Posterior cingulate gyrus (tissue), 11 donors: ENCODE results near the gene PLEKHB2.
"Not testable (repeated sequence)": the region's sequence is repeated elsewhere in the genome, so short reads cannot be mapped to it uniquely, and the experiment has no call there.

Source experiments
- DNase-seq, 10 donors: peaks; one replicate each; pipeline versions ENCODE4 v3.0.0 to v3.0.0-alpha.2; 2020 to 2021; ENCODE audit warnings: mixed read lengths in 3 of 10
- intact Hi-C: fragments of 100-400 bp; cut with DNase I; formaldehyde crosslinking; loops from one replicate; pipeline ENCODE4 v1.15.1; 2023

The PLEKHB2 gene

DNA sequence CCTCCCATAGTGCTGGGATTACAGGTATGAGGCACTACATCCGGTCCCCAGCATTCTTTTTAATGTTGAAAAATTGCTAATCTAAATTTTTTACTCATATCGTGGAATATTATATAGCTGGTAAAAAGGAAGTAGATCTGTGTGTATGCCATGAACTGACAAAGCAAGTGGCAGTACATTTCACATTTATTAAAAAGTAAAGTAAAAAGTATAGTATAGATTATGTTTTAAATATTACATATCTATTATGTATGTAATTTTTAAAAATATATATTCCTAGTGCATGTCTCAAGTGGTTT lies 25.1 kb downstream of the PLEKHB2 start:
- no peak for DNase-seq
- intact Hi-C loops: no loop called here

DNA sequence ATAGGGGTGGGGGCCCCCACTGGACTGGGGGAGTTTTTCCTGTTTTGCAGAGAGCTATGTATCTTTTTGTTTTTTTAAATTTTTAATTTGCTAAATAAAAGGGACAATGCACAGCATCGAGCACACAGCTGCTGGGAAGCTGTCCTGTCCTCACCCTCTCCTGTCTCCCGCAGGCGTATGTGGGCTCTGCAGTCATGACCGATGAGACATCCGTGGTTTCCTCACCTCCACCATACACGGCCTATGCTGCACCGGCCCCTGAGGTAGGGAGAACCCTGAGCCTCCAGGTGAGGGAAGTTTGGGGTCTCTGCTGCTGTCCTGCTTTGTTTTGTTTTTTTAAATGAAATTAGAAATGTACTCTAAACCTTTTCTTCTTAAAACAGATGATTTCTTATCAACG lies 27.6 kb downstream of the PLEKHB2 start:
- intact Hi-C loops: no loop called here
- DNase-seq: no peak

DNA sequence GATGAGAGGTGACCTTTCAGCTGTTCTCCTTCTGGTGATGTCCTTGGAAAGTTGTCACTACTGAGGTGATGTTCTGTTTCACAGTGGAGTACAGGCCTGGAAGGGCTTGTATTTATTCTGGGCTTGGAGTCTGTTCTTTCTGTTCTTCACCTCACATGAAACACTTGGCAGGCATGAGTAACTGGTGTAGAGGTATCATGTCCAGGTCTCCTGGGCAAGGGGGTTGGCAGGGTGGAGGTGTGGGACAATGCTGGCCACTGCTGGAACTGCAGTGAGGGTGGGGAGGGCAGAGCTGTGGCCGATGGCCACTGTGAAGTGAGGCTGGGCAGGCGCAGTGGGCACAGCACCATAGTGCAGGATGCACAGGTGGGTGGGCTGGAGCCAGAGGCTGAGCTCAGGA lies 35.4 kb downstream of the PLEKHB2 start:
- DNase-seq: no peak
- intact Hi-C loops: no loop called here

DNA sequence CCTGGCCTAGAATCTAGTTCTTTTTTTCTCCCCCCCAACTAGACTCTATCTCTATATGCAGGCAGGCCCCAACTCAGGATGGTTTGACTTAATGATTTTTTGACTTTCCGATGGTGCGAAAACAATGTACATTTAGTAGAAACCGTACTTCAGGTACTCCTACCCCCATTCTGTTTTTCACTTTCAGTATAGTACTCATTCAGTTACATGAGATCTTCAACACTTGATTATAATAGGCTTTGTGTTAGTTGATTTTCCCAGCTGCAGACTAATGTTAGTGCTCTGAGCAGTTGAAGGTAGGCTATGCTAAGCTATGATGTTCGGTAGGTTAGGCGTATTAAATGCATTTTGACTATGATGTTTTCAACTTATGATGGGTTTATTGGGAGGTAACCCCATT lies 37.7 kb downstream of the PLEKHB2 start:
- DNase-seq: no peak
- intact Hi-C loops: no loop called here

DNA sequence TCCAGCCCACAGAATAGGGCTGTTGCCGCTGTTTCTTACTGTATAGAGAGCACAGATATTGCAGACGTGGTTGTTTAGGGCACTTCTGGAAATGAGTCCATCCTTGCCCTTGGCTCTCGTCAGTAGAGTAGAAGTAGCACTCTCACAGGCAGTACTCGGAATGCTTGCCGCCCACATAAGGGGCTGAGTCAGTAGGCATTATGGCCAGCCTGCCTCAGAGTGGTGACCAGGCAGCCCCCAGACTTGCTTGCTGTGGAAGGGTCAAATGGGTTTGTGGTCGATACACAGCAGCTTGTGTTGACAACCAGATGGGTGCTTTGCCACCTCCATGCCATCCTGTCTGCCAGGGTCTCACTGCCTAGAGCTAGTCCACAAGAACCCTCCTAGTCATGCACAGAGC lies 38.7 kb downstream of the PLEKHB2 start:
- peak in 1 of 10 donors; percentile 70 for DNase-seq
- intact Hi-C loops: no loop called here

DNA sequence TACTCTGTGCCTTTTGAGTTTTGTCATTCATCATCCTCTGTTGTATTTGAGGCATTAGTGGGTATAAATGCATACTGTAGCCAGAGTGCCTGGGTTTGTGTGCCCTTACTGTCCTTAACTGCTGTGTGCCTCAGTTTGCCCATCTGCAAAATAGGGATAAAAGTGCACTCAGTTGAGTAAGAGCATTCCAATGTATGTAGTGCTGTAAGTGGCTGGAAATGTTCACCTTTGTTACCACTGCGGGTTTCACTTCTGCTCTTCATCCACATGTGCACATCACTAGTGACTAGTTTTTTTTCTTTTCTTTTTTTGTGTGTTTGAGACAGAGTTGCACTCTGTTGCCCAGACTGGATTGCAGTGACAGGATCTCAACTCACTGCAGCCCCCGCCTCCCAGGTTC lies 39.9 kb downstream of the PLEKHB2 start:
- no peak for DNase-seq
- intact Hi-C loops: no loop called here

DNA sequence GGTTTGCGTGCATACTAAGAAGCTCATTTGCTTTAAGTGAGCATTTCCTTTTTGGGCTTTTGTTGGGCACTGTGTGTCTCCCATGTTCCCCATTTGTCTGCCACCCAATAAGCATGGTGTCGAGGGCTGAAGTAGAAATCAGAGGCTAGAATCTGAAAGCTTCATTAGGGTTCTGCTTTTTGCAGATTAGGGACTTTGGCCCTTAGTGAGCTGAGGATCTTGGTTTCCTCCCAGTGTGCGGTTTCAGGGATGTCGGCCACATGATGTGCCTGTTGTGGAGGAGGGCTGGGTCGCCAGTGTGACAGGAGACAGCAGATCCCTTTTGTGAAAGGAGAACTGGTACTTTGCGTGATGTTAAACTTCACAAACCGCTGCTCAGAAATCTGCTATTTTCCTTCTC lies 41.1 kb downstream of the PLEKHB2 start:
- peak in 1 of 10 donors; percentile 57 for DNase-seq
- intact Hi-C loops: no loop called here

DNA sequence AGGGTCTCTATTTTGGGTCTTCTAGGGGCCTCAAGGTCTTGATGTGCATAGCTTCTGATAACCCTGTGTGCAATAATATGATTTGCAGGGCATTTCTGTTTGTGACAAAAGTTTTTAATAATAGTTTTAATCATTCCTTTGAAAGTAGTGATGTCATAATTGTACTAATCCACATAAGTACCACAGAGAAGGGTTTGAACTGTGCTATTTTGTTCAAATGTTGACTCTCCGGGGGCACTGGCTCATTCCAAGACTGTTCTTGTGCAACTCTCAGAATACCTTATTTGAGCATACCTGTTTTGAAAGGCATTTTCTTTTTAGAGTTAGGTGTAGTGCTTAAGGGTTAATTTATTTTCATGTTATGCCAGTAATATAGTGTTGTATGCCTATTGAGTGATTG lies 41.6 kb downstream of the PLEKHB2 start:
- intact Hi-C loops: no loop called here
- no peak for DNase-seq

DNA sequence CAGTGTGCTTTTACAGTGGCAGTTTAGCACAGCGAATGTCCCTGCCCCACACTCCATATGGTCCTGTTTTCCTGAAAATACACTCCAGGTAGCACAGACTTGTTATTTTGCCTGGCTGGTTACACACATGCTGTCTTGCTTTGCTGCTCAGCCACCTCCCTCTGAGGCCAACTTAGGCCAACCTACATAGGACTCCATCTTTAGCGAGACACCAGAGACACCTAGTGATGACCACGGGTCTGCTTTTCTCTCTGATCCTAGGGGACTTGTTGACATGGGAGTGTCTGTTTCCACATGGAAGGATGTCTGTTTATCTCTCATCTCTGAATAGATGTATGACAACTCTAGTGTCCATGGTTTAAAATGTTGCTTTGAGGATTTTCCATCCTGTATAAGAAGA lies 43.3 kb downstream of the PLEKHB2 start:
- intact Hi-C loops: loop anchor here (2.0 kb wide), 1 partner anchor 118 kb away; no protein-coding TSS in a partner anchor
- DNase-seq: peak in 1 of 10 donors; percentile 79

DNA sequence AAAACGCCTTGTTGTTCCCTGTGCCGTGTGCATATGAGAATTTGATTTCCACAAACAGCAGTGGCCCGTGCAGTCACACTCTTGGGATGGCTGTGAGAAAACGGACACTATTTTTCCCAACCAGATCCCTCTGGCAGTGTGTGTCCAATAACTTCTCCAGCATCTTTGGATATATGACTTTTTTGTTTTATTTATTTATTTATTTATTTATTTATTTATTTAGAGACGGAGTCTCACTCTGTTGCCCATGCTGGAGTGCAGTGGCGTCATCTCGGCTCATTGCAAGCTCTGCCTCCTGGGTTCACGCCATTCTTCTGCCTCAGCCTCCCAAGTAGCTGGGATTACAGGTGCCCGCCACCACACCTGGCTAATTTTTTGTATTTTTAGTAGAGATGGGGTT lies 45.0 kb downstream of the PLEKHB2 start:
- peak in 1 of 10 donors; percentile 25 for DNase-seq
- intact Hi-C loops: loop anchor here (10.0 kb wide), 2 partner anchors 185 to 225 kb away; no protein-coding TSS in a partner anchor

DNA sequence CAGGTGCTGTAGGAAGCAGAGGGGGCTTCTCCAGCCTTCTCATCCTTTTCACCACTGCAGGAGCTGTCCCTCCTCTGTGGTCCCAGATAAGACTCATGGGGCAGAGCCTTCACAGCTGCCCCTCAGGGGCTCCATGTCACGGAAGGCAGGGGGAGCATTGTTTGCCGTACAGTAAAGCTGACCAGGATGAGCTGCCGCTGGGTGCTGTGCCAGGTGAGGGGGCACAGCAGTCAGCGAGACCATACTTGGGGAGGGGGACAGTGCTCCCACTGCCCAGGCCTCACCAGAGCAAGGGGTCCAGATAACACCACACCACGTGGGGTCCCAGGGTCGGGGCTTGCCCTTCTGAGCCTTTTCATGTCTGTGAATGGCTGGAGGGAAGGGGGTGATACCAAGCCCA lies 46.3 kb downstream of the PLEKHB2 start:
- intact Hi-C loops: loop anchor here (10.0 kb wide), 2 partner anchors 183 to 227 kb away; no protein-coding TSS in a partner anchor
- no peak for DNase-seq

DNA sequence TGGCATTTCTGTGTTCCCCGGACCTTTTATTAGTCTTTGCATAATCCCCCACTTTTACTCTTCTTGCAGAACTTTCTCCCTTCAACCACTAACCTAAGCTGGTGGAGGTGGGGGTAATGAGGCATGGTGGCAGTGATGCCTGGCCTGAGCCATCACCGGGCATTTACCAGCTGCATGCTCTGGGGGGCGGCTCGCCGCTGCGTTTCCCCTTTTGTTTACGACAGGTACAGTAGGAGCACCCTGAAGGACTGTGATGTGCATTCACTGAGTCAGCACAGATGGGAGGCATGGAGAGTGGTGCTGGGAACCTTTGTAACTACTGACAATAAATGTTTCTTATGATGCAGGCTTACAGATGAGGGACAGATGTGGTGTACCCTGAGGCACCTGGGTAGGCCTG lies 46.9 kb downstream of the PLEKHB2 start:
- intact Hi-C loops: loop anchor here (10.0 kb wide), 2 partner anchors 183 to 227 kb away; no protein-coding TSS in a partner anchor
- no peak for DNase-seq

DNA sequence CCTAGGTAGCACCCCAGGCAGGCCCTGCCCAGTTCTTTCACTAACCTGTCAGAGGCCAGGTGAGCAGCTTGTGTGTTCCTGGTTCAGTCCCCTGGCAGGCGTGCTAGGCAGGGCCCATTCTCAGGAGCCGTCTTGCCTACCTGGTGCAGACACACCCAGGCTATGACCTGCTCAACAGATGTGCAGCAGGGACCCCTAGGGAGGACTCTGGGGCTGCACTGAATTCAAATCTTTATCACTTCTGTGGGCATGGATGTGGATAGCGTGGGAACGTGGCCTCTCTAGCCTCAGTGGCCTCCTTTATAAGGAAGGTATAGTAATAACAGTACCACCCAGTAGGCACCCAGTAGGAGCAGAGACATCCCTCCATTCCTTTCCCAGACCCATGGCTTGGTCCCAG lies 48.4 kb downstream of the PLEKHB2 start:
- no peak for DNase-seq
- intact Hi-C loops: loop anchor here (10.0 kb wide), 2 partner anchors 181 to 229 kb away; no protein-coding TSS in a partner anchor

DNA sequence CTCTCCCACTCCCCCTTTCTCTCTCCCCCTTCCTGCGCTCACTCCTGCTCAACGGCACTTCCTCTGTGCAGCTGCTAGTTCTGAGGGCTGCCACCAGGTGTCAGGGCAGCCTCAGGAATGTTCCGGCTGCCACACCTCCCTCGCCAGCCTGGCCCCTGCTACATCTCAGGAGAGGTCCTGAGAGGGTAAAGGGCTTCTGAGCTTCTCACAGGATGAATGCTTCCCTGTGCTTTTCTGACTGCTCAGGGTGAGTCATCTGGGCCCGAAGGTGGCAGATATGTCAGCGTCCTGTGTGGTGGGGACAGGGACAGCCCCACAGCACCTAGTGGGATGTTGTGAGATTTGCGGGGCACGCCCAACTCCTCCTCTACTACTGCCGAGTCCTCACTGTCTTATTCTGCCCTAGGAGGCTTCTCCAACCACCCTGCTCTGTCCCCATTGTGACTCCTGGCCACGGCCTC lies 49.0 kb downstream of the PLEKHB2 start:
- intact Hi-C loops: loop anchor here (2.0 to 10.0 kb wide), 3 partner anchors 181 to 519 kb away; no protein-coding TSS in a partner anchor
- peak; percentile 32 to 96 (median 60) for DNase-seq

DNA sequence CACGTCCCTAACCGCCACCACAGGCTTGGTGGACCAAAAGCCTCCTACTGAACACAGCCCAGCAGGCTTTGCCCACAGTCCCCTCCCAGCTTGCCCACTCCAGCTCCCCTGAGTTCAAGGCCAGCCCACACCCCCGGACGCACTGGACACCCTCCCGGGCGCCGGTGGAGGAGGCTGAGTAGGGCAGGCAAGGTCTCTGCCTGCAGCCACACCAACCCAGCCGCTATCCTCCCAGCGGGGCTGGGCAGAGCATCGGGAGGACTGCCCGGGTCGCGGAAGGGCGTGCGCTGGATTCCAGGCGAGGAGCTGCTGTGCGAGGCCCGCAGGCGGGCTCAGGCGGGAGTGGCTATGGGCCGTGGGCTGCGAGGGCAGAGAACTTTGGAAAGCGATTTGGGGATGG lies 49.5 kb downstream of the PLEKHB2 start:
- intact Hi-C loops: loop anchor here (2.0 to 10.0 kb wide), 3 partner anchors 180 to 518 kb away; no protein-coding TSS in a partner anchor
- peak in 1 of 10 donors; percentile 87 for DNase-seq

DNA sequence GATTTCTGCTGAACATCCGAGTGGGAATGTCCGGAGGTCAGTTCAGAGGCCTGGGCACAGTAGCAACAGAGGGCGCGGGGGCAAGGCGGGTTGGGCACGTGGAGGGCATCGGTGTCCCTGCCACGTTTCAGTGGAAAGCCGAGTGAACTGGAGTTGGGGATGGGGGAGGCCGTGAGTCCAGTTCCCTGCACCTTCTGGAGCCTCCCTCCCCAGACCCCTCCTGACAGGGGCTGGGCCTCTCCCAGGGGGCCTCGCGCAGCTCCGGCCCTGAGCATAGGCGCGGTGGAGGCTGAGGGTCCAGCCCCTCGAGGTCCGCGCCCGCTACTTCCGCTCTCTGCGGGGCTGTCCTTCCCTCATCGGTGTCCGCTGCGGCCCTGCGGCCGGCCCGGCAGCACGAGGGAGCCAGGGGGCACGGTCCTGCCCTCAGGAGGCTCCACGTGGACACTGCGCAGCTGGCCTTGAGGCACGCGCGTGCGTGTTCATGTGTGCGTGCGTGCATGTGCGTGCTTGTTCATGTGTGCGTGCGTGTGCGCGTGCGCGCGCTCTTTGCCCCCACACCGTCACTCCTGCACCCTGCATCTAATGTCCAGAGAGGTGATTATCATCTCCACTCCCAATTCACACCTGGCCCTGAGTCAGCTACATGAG lies 50.2 kb downstream of the PLEKHB2 start:
- intact Hi-C loops: loop anchor here (2.0 to 10.0 kb wide), 3 partner anchors 179 to 517 kb away; no protein-coding TSS in a partner anchor
- no peak for DNase-seq

DNA sequence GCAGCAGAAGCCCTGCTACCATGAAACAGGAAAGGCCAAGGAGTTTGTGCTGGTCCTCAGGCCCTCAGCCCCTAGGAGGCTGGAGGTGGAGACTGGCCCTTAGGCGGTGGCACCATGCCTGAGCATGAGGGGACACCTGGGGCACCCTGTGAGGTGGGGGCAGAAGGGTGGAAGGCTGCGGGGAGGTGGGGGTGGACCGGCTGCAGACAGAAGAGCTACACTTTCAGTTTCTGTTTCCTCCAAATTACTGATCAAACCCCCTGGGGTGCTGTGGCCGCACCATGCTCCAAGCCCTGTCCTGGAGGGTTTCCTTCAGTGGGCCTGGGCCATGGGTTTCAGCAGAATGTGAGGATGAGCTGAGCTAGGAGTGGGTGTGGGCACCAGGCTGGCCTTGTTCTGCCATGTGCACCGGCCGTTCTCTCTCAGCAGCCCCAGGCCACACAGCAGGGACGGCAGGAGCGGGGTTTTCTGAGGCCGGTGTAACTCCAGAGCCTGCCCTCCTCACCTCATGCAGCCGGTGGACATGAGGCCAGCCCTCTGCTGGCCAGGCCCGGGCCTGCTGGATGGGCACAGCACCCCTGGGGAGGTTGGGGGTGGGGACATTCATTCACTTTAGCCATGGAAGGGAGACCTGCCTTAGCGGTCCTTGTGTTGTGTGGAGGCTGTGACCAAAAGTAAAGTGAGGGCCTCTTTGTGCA lies 51.5 kb downstream of the PLEKHB2 start:
- intact Hi-C loops: loop anchor here (10.0 kb wide), 2 partner anchors 178 to 232 kb away; no protein-coding TSS in a partner anchor
- no peak for DNase-seq

DNA sequence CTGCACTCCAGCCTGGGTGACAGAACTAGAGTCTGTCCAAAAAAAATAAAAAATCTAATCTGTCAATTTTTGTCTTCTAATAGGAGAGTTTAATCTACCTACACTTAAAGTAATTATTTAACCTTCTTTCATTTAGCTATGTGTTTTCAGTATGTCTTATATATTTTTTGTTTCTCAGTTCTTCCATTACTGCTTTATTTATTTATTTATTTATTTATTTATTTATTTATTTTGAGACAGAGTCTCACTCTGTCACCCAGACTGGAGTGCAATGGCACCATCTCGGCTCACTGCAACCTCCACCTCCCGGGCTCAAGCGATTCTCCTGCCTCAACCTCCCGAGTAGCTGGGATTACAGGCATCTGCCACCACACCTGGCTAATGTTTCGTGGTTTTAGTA lies 60.4 kb downstream of the PLEKHB2 start:
- intact Hi-C loops, DNase-seq: not testable (repeated sequence)

DNA sequence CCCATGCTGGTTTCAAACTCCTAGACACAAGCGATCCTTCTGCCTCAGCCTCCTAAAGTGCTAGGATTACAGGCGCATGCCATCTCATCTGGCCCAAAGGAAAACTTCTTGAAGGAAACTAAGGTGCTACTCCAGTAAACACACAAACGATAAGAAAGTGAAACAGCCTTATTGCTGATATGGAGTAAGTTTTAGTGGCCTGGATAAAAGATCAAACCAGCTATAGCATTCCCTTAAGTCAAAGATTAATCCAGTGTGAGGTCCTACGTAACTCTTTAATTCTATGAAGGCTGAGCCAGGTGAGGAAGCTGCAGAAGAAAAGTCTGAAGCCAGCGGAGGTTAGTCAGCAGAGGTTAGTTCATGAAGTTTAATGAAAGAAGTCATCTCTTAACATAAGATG lies 63.4 kb downstream of the PLEKHB2 start:
- no peak for DNase-seq
- intact Hi-C loops: no loop called here

DNA sequence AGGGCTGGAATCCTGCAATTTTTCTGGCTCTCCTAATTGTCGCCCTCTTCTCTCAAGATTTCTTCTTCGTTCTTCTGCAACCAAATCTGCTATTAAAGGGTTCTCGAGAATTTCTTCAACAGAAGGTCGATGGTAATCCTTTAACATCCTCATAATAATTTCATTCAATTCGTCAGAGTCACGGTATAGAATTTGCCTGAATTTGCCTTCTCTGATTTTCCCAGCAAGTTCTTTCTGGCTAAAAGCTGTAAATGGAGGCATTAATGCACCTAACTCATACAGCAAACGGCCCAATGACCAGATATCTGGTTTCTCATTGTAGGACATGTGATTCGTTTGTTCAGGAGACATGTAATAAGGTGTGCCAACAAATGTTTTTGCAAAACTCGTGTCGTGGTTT lies 72.9 kb downstream of the PLEKHB2 start:
- intact Hi-C loops, DNase-seq: not testable (repeated sequence)

DNA sequence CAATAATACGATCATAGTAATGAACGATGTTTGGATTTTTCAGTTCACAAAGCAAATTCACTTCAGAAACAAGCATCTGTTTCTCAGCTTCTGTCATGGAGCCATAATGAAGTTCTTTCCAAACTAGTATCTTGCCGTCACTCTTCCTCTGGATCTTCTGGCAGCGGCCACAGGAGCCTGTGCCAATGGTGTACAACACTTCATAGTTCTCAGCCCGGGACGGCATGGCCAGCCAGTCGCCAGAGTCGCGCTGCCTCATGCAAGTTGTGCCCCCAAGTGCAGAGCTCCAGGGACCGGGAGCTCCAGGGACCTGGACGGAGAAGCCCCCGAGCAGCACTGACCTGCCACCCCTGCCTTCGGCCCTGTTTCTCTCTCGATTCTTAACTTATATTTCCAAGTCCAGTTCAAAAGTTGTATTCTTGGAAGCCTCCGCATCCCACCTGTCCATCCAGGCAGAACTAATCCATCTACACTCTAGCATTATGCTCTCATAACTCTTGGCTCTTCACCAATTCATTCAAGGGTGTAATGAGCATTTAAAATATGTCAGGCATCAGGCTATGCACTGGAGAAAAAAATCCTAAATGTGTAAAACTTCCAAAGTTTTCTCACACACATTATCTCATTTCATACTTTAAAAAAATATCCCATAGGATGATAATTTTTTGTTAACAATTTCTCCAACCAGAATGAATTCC lies 73.7 kb downstream of the PLEKHB2 start:
- intact Hi-C loops, DNase-seq: not testable (repeated sequence)
